Common myeloid progenitor, CD34-positive (primary cell): ENCODE measurements around the gene DBN1.

Experiments used
- CTCF ChIA-PET: fragments of 350-600 bp; sonication (Branson Sonifier 250); formaldehyde crosslinking; loops from one replicate; lab custom pipeline; 2021; ENCODE audit warnings: antibody characterized with exemption; lab: Charles Lee
- POLR2A ChIA-PET: fragments of 350-600 bp; sonication (Branson Sonifier 250); formaldehyde crosslinking; loops from one replicate; lab custom pipeline; 2021; ENCODE audit warnings: antibody characterized with exemption; lab: Charles Lee
- DNase-seq, 3 donors: peaks; one replicate each; pipeline versions ENCODE4 v3.0.0 to v3.0.0-alpha.2; 2013
- H3K27ac ChIP-seq, 2 experiments: 1 replicate in 1 of 2; 2 replicates in 1 of 2; pipeline ENCODE4 v1.7.0; 2013; ENCODE audit warnings: inconsistent platforms in 2 of 2, low read length in 2 of 2, mild to moderate bottlenecking in 2 of 2, low read depth in 1 of 2, moderate library complexity in 1 of 2; ENCODE audit not compliant: severe bottlenecking in 2 of 2, insufficient read depth in 1 of 2, poor library complexity in 1 of 2
- H3K27me3 ChIP-seq, 5 experiments: replicated peaks in 2 of 5; 1 replicate in 3 of 5; 2 replicates in 2 of 5; pipeline versions ENCODE4 v1.6.1 to v1.7.0; 2013; ENCODE audit warnings: low read length in 4 of 5, mild to moderate bottlenecking in 2 of 5, moderate library complexity in 2 of 5, inconsistent platforms in 1 of 5; ENCODE audit not compliant: insufficient read depth in 5 of 5, control insufficient read depth in 4 of 5
- H3K36me3 ChIP-seq, 4 experiments: 1 replicate in 2 of 4; 2 replicates in 2 of 4; pipeline versions ENCODE4 v1.6.1 to v1.7.0; 2013; ENCODE audit warnings: low read length in 3 of 4, control low read depth in 1 of 4, mild to moderate bottlenecking in 1 of 4; ENCODE audit not compliant: control insufficient read depth in 4 of 4, insufficient read depth in 4 of 4
- H3K4me1 ChIP-seq, 4 experiments: 1 replicate in 3 of 4; 2 replicates in 1 of 4; pipeline versions ENCODE4 v1.6.1 to v1.7.1; 2013; ENCODE audit warnings: low read length in 3 of 4, mild to moderate bottlenecking in 3 of 4, control low read depth in 1 of 4, inconsistent platforms in 1 of 4, moderate library complexity in 1 of 4; ENCODE audit not compliant: control insufficient read depth in 4 of 4, insufficient read depth in 4 of 4; ENCODE audit errors: control extremely low read depth in 1 of 4
- H3K4me3 ChIP-seq, 7 experiments: 1 replicate in 4 of 7; 2 replicates in 3 of 7; pipeline versions ENCODE4 v1.5.1 to v1.7.0; 2013; ENCODE audit warnings: mild to moderate bottlenecking in 7 of 7, low read length in 6 of 7, moderate library complexity in 6 of 7, inconsistent platforms in 2 of 7, low read depth in 2 of 7, control low read depth in 1 of 7; ENCODE audit not compliant: insufficient read depth in 4 of 7, control insufficient read depth in 1 of 7; ENCODE audit errors: extremely low read depth in 1 of 7
- H3K9me3 ChIP-seq, 5 experiments: 1 replicate in 4 of 5; 2 replicates in 1 of 5; pipeline versions ENCODE4 v1.6.1 to v1.7.1; 2013; ENCODE audit warnings: low read length in 4 of 5, mild to moderate bottlenecking in 2 of 5, inconsistent platforms in 1 of 5, low read depth in 1 of 5, moderate library complexity in 1 of 5; ENCODE audit not compliant: control insufficient read depth in 4 of 5, insufficient read depth in 2 of 5; ENCODE audit errors: control extremely low read depth in 1 of 5
- WGBS: methylation state at CpG from one replicate; pipeline ENCODE4 v1.1.5; 2013; ENCODE audit not compliant: insufficient coverage; 5-methylcytosine and 5-hydroxymethylcytosine counted together

Gene DBN1

GRCh38 chr5:177444106-177445051, 29.1 kb downstream of the DBN1 start:
- Histone ChIP-seq H3K27me3 (no peaks in the 10 kb centered on the region), H3K9me3 (no peaks in the 10 kb centered on the region), H3K27ac (no peak overlapping the region), H3K4me3 (no peak overlapping the region), H3K4me1 (peaks cover 0 to 41% (median 25%) of the 10 kb centered on the region in 4 experiments), H3K36me3 (peaks cover 0 to 44% (median 29%) of the 10 kb centered on the region in 4 experiments)
- ChIA-PET POLR2A (interaction anchor here (0.7 to 5.9 kb wide), 7 partner anchors 10 to 53 kb away, joined by 3 to 34 read pairs (median 4); partner anchors contain the start of genes GRK6 and PDLIM7), CTCF (interaction anchor here (1.4 to 26.2 kb wide), 5 partner anchors 10 to 135 kb away, joined by 3 to 509 read pairs (median 265); partner anchors contain the start of genes F12, GRK6, PFN3 and SLC34A1)
- peak in 1 of 3 donors; percentile 37 for DNase-seq
- 95% methylated on average over 5 of the region's 7 CpGs for WGBS

DNA sequence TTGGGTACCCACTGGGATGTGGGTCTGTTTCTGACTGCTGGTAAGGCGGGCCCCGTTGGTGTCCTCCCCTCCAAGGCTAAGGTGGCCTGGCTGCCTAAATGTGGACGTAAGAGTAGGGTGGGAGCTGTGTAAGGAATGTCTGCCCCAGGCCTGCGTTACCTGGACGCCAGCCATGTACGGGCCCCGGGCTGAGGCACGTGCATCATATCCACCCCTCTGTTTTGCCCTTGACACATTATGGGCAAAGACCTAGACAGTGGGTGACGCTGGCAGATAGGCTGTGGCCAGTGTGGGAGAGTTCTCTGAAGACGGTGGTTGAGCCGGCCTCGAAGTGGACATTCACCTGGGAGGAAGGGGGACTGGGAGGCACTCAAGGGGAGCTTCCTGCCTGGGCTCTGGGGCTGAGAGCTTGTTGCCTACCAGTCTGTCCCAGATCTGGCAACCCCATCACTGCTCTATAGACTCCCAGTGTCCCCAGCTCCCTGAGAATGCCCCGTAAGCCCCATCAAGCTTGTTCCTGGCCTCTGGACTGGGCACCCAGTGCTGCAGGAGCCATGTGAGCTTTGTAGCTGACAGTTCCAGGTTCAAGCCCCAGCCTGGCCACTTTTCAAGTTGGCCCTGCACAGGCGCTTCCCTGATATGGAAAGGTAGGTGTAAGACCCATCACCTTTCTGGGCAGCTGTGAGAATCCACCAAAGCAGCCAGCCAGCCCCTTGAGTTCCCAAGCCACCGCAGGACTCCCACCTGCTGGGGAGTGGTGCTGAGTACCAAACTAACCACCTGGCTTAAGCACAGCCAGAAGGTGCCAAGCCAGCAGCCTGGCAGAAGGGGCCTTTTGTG, 30.1 kb downstream of the DBN1 start:
- H3K9me3 ChIP-seq, result no peaks in the 10 kb centered on the region
- peaks cover 5 to 52% (median 35%) of the 10 kb centered on the region in 4 experiments for H3K36me3 ChIP-seq
- no peaks in the 10 kb centered on the region for H3K27me3 ChIP-seq
- no peak for DNase-seq
- no peak overlapping the region for H3K27ac ChIP-seq
- 89% methylated on average over 14 of the region's 15 CpGs for whole genome bisulfite sequencing
- H3K4me3 ChIP-seq, result no peak overlapping the region
- peaks cover 0 to 37% (median 22%) of the 10 kb centered on the region in 4 experiments for H3K4me1 ChIP-seq
- ChIA-PET POLR2A (interaction anchor here (1.2 to 5.9 kb wide), 5 partner anchors 11 to 39 kb away, joined by 3 to 34 read pairs (median 4); partner anchors contain the start of gene GRK6), CTCF (interaction anchor here (1.4 to 26.2 kb wide), 5 partner anchors 11 to 133 kb away, joined by 3 to 509 read pairs (median 265); partner anchors contain the start of genes F12, GRK6, PFN3 and SLC34A1)

- Histone ChIP-seq H3K36me3 (peaks cover 12 to 62% (median 44%) of the 10 kb centered on the region in 4 experiments), H3K4me3 (no peak overlapping the region), H3K27ac (no peak overlapping the region), H3K9me3 (no peaks in the 10 kb centered on the region), H3K4me1 (peaks cover 0 to 26% (median 12%) of the 10 kb centered on the region in 4 experiments), H3K27me3 (no peaks in the 10 kb centered on the region)
- CTCF ChIA-PET, result interaction anchor here (0.9 to 26.2 kb wide), 5 partner anchors 12 to 52 kb away, joined by 3 to 509 read pairs (median 104); partner anchors contain the start of genes F12, GRK6 and PFN3
- POLR2A ChIA-PET, result interaction anchor here (0.6 kb wide), 1 partner anchor 11 kb away, joined by 3 read pairs; no protein-coding TSS in a partner anchor
- DNase-seq, result no peak
- 92% methylated on average over 11 of the region's 20 CpGs for WGBS
Measured at GRCh38 chr5:177442066-177442826, 31.2 kb downstream of the DBN1 start.

- Histone ChIP-seq H3K27ac (no peak overlapping the region), H3K9me3 (no peaks in the 10 kb centered on the region), H3K4me3 (no peak overlapping the region), H3K36me3 (peaks cover 14 to 71% (median 52%) of the 10 kb centered on the region in 4 experiments), H3K4me1 (peaks cover 0 to 18% (median 5%) of the 10 kb centered on the region in 4 experiments), H3K27me3 (no peaks in the 10 kb centered on the region)
- ChIA-PET CTCF (interaction anchor here (0.9 to 26.2 kb wide), 5 partner anchors 13 to 50 kb away, joined by 3 to 509 read pairs (median 104); partner anchors contain the start of genes F12, GRK6 and PFN3), POLR2A (interaction anchor here (0.6 to 2.6 kb wide), 4 partner anchors 7 to 30 kb away, joined by 3 to 8 read pairs (median 5); no protein-coding TSS in a partner anchor)
- 93% methylated on average over 22 of the region's 26 CpGs for WGBS
- DNase-seq, result no peak
Measured at GRCh38 chr5:177440990-177441780, 32.2 kb downstream of the DBN1 start.

- no peak overlapping the region for H3K4me3 ChIP-seq
- no peak for DNase-seq
- no peak overlapping the region for H3K27ac ChIP-seq
- peaks cover 16 to 79% (median 59%) of the 10 kb centered on the region in 4 experiments for H3K36me3 ChIP-seq
- WGBS, result 91% methylated on average over 24 of the region's 24 CpGs
- peaks cover 0 to 10% (median 0%) of the 10 kb centered on the region in 4 experiments for H3K4me1 ChIP-seq
- no peaks in the 10 kb centered on the region for H3K27me3 ChIP-seq
- no peaks in the 10 kb centered on the region for H3K9me3 ChIP-seq
- CTCF ChIA-PET, result interaction anchor here (0.8 to 26.2 kb wide), 5 partner anchors 10 to 50 kb away, joined by 3 to 509 read pairs (median 104); partner anchors contain the start of genes F12, GRK6 and PFN3
- POLR2A ChIA-PET, result interaction anchor here (0.8 to 2.6 kb wide), 3 partner anchors 8 to 29 kb away, joined by 4 to 8 read pairs (median 6); no protein-coding TSS in a partner anchor
Measured at GRCh38 chr5:177440211-177440989, 33.0 kb downstream of the DBN1 start.
